Inflammatory macrophage treated with lipopolysaccharide for 4 hours (primary cell): ENCODE results near the gene SEZ6.
A peak's percentile ranks its signal among the peaks of the same experiment; 100 is the strongest.

Experiments
- DNase-seq: peaks from one replicate; pipeline ENCODE4 v3.0.0-alpha.2; 2020

The SEZ6 gene

GRCh38 chr17:28973425-28973824, 32.4 kb downstream of the SEZ6 start:
- no peak for DNase-seq

- DNase-seq = no peak
Observed at GRCh38 chr17:28972437-28972836, 33.4 kb downstream of the SEZ6 start.

GRCh38 chr17:28970879-28971278, 35.0 kb downstream of the SEZ6 start:
- DNase-seq = no peak

GRCh38 chr17:28969706-28970393, 36.0 kb downstream of the SEZ6 start:
- no peak for DNase-seq

GRCh38 chr17:28968914-28969295, 36.9 kb downstream of the SEZ6 start:
- DNase-seq = peak; percentile 34

- no peak for DNase-seq
Observed at GRCh38 chr17:28968231-28968913, 37.5 kb downstream of the SEZ6 start.

GRCh38 chr17:28967221-28968135, 38.4 kb downstream of the SEZ6 start:
- DNase-seq = peak; percentile 40

- no peak for DNase-seq
Observed at GRCh38 chr17:28963841-28964240, 42.0 kb downstream of the SEZ6 start.

GRCh38 chr17:28963055-28963611, 42.7 kb downstream of the SEZ6 start:
- no peak for DNase-seq

- DNase-seq = no peak
Observed at GRCh38 chr17:28961391-28961790, 44.4 kb downstream of the SEZ6 start.

GRCh38 chr17:28960256-28961061, 45.4 kb downstream of the SEZ6 start:
- DNase-seq = no peak

GRCh38 chr17:28959471-28959871, 46.4 kb downstream of the SEZ6 start:
- no peak for DNase-seq

- DNase-seq = no peak
Observed at GRCh38 chr17:28958820-28959455, 46.9 kb downstream of the SEZ6 start.

GRCh38 chr17:28957992-28958355, 47.9 kb downstream of the SEZ6 start:
- DNase-seq = no peak

GRCh38 chr17:28957277-28957991, 48.4 kb downstream of the SEZ6 start:
- DNase-seq = no peak

- DNase-seq = no peak
Observed at GRCh38 chr17:28956861-28957260, 49.0 kb downstream of the SEZ6 start.

GRCh38 chr17:28956112-28956511, 49.7 kb downstream of the SEZ6 start:
- no peak for DNase-seq

GRCh38 chr17:28955408-28955807, 50.4 kb downstream of the SEZ6 start:
- no peak for DNase-seq

- no peak for DNase-seq
Observed at GRCh38 chr17:28954886-28955285, 50.9 kb downstream of the SEZ6 start.

- DNase-seq = peak; percentile 38
Observed at GRCh38 chr17:28953444-28954118, 52.3 kb downstream of the SEZ6 start.
